Memory B cell (primary cell): ENCODE measurements around the gene NCMAP.

Source experiments
- ATAC-seq: fragments of 150-1000 bp; cut with Tn5 transposase; 2 replicates; pipeline ENCODE4 v1.10.0; 2021; ENCODE audit warnings: low read depth, mild to moderate bottlenecking, moderate library complexity
- DNase-seq, 2 donors: peaks; one replicate each; pipeline ENCODE4 v3.0.0; 2022; ENCODE audit warnings: low spot score in 2 of 2
- H3K27ac Mint-ChIP-seq: one replicate; pipeline ENCODE4 v1.8.0; 2022; ENCODE audit warnings: mild to moderate bottlenecking, moderate library complexity, mixed read lengths
- H3K27me3 Mint-ChIP-seq: one replicate; pipeline ENCODE4 v1.8.0; 2022; ENCODE audit warnings: mixed read lengths
- H3K36me3 Mint-ChIP-seq: one replicate; pipeline ENCODE4 v1.8.0; 2022; ENCODE audit warnings: mild to moderate bottlenecking, mixed read lengths
- H3K4me1 Mint-ChIP-seq: one replicate; pipeline ENCODE4 v1.8.0; 2022; ENCODE audit warnings: mixed read lengths
- H3K4me3 Mint-ChIP-seq: one replicate; pipeline ENCODE4 v1.8.0; 2022; ENCODE audit warnings: mild to moderate bottlenecking, moderate library complexity, mixed read lengths
- H3K9me3 Mint-ChIP-seq: one replicate; pipeline ENCODE4 v1.8.0; 2022; ENCODE audit warnings: mixed read lengths

The NCMAP gene

GRCh38 chr1:24551960-24552571, 3.8 kb upstream of the NCMAP start:
- ATAC-seq = no peak
- H3K4me3 Mint-ChIP-seq = no peak overlapping the region
- no peaks in the 10 kb centered on the region for H3K9me3 Mint-ChIP-seq
- H3K27me3 Mint-ChIP-seq = peaks cover 3% of the 10 kb centered on the region
- no peaks in the 10 kb centered on the region for H3K36me3 Mint-ChIP-seq
- peaks cover 14% of the 10 kb centered on the region for H3K4me1 Mint-ChIP-seq
- H3K27ac Mint-ChIP-seq = no peak overlapping the region
- no peak for DNase-seq

GRCh38 chr1:24553931-24554330, 2.0 kb upstream of the NCMAP start:
- H3K4me1 Mint-ChIP-seq = peaks cover 3% of the 10 kb centered on the region
- DNase-seq (no peak), ATAC-seq (no peak)
- peaks cover 6% of the 10 kb centered on the region for H3K27me3 Mint-ChIP-seq
- H3K27ac Mint-ChIP-seq = no peak overlapping the region
- no peak overlapping the region for H3K4me3 Mint-ChIP-seq
- no peaks in the 10 kb centered on the region for H3K9me3 Mint-ChIP-seq
- no peaks in the 10 kb centered on the region for H3K36me3 Mint-ChIP-seq

- H3K27ac Mint-ChIP-seq = no peak overlapping the region
- H3K9me3 Mint-ChIP-seq = no peaks in the 10 kb centered on the region
- no peak for DNase-seq
- H3K4me1 Mint-ChIP-seq = peaks cover 3% of the 10 kb centered on the region
- H3K36me3 Mint-ChIP-seq = no peaks in the 10 kb centered on the region
- no peak overlapping the region for H3K4me3 Mint-ChIP-seq
- ATAC-seq = no peak
- peaks cover 6% of the 10 kb centered on the region for H3K27me3 Mint-ChIP-seq
Observed at GRCh38 chr1:24554714-24555113, 1.2 kb upstream of the NCMAP start.

GRCh38 chr1:24556414-24556795, 518 bp downstream of the NCMAP start:
- ATAC-seq = no peak
- peaks cover 3% of the 10 kb centered on the region for H3K4me1 Mint-ChIP-seq
- no peak for DNase-seq
- H3K27me3 Mint-ChIP-seq = peaks cover 6% of the 10 kb centered on the region
- H3K27ac Mint-ChIP-seq = no peak overlapping the region
- no peaks in the 10 kb centered on the region for H3K9me3 Mint-ChIP-seq
- H3K36me3 Mint-ChIP-seq = no peaks in the 10 kb centered on the region
- H3K4me3 Mint-ChIP-seq = peak overlapping the region; percentile 32

- H3K27ac Mint-ChIP-seq = no peak overlapping the region
- ATAC-seq (no peak), DNase-seq (no peak)
- no peaks in the 10 kb centered on the region for H3K36me3 Mint-ChIP-seq
- peaks cover 6% of the 10 kb centered on the region for H3K27me3 Mint-ChIP-seq
- peaks cover 3% of the 10 kb centered on the region for H3K4me1 Mint-ChIP-seq
- no peak overlapping the region for H3K4me3 Mint-ChIP-seq
- H3K9me3 Mint-ChIP-seq = no peaks in the 10 kb centered on the region
Observed at GRCh38 chr1:24557220-24557619, 1.3 kb downstream of the NCMAP start.

GRCh38 chr1:24557711-24558131, 1.8 kb downstream of the NCMAP start:
- H3K4me3 Mint-ChIP-seq = no peak overlapping the region
- peaks cover 3% of the 10 kb centered on the region for H3K4me1 Mint-ChIP-seq
- H3K27me3 Mint-ChIP-seq = peaks cover 6% of the 10 kb centered on the region
- H3K27ac Mint-ChIP-seq = no peak overlapping the region
- H3K9me3 Mint-ChIP-seq = no peaks in the 10 kb centered on the region
- no peak for DNase-seq
- ATAC-seq = no peak
- H3K36me3 Mint-ChIP-seq = no peaks in the 10 kb centered on the region

- peaks cover 6% of the 10 kb centered on the region for H3K27me3 Mint-ChIP-seq
- H3K4me3 Mint-ChIP-seq = no peak overlapping the region
- no peaks in the 10 kb centered on the region for H3K36me3 Mint-ChIP-seq
- no peaks in the 10 kb centered on the region for H3K9me3 Mint-ChIP-seq
- H3K27ac Mint-ChIP-seq = no peak overlapping the region
- DNase-seq (no peak), ATAC-seq (no peak)
- H3K4me1 Mint-ChIP-seq = peaks cover 3% of the 10 kb centered on the region
Observed at GRCh38 chr1:24558455-24558854, 2.6 kb downstream of the NCMAP start.

- Mint-ChIP-seq H3K27ac (no peak overlapping the region), H3K27me3 (peaks cover 6% of the 10 kb centered on the region), H3K4me3 (no peak overlapping the region), H3K36me3 (no peaks in the 10 kb centered on the region), H3K9me3 (no peaks in the 10 kb centered on the region), H3K4me1 (peaks cover 5% of the 10 kb centered on the region)
- DNase-seq (no peak), ATAC-seq (no peak)
Observed at GRCh38 chr1:24558902-24559791, 3.3 kb downstream of the NCMAP start.

GRCh38 chr1:24560361-24560760, 4.5 kb downstream of the NCMAP start:
- Mint-ChIP-seq H3K36me3 (no peaks in the 10 kb centered on the region), H3K9me3 (no peaks in the 10 kb centered on the region), H3K27ac (no peak overlapping the region), H3K4me3 (no peak overlapping the region), H3K27me3 (peaks cover 5% of the 10 kb centered on the region), H3K4me1 (peaks cover 5% of the 10 kb centered on the region)
- DNase-seq = no peak
- ATAC-seq = no peak

GRCh38 chr1:24562625-24563024, 6.7 kb downstream of the NCMAP start:
- no peak overlapping the region for H3K27ac Mint-ChIP-seq
- H3K4me1 Mint-ChIP-seq = peaks cover 8% of the 10 kb centered on the region
- no peaks in the 10 kb centered on the region for H3K27me3 Mint-ChIP-seq
- H3K4me3 Mint-ChIP-seq = no peak overlapping the region
- H3K9me3 Mint-ChIP-seq = no peaks in the 10 kb centered on the region
- ATAC-seq (no peak), DNase-seq (no peak)
- H3K36me3 Mint-ChIP-seq = no peaks in the 10 kb centered on the region

GRCh38 chr1:24564695-24565094, 8.8 kb downstream of the NCMAP start:
- H3K27ac Mint-ChIP-seq = no peak overlapping the region

GRCh38 chr1:24566236-24566867, 10.5 kb downstream of the NCMAP start:
- Mint-ChIP-seq H3K36me3 (no peaks in the 10 kb centered on the region), H3K4me1 (peaks cover 14% of the 10 kb centered on the region), H3K27me3 (no peaks in the 10 kb centered on the region), H3K4me3 (no peak overlapping the region), H3K9me3 (no peaks in the 10 kb centered on the region), H3K27ac (no peak overlapping the region)
- DNase-seq = no peak
- no peak for ATAC-seq

More at GRCh38 chr1:24564695-24565094, 8.8 kb downstream of the NCMAP start:
- ATAC-seq (no peak), DNase-seq (no peak)
- Mint-ChIP-seq H3K9me3 (no peaks in the 10 kb centered on the region), H3K4me1 (peaks cover 14% of the 10 kb centered on the region), H3K4me3 (no peak overlapping the region), H3K27me3 (no peaks in the 10 kb centered on the region), H3K36me3 (no peaks in the 10 kb centered on the region)

- no peaks in the 10 kb centered on the region for H3K36me3 Mint-ChIP-seq
- peak; percentile 55 for ATAC-seq
- H3K27ac Mint-ChIP-seq = peak overlapping the region; percentile 28
- no peaks in the 10 kb centered on the region for H3K27me3 Mint-ChIP-seq
- no peak overlapping the region for H3K4me3 Mint-ChIP-seq
- H3K9me3 Mint-ChIP-seq = no peaks in the 10 kb centered on the region
- no peak for DNase-seq
- peaks cover 23% of the 10 kb centered on the region for H3K4me1 Mint-ChIP-seq
Observed at GRCh38 chr1:24567792-24568388, 12.0 kb downstream of the NCMAP start.

- no peaks in the 10 kb centered on the region for H3K36me3 Mint-ChIP-seq
- H3K27ac Mint-ChIP-seq = peak overlapping the region; percentile 28
- no peaks in the 10 kb centered on the region for H3K27me3 Mint-ChIP-seq
- no peak for ATAC-seq
- no peak overlapping the region for H3K4me3 Mint-ChIP-seq
- peaks cover 25% of the 10 kb centered on the region for H3K4me1 Mint-ChIP-seq
- DNase-seq = no peak
- H3K9me3 Mint-ChIP-seq = no peaks in the 10 kb centered on the region
Observed at GRCh38 chr1:24568475-24568874, 12.6 kb downstream of the NCMAP start.
